Measurements from ENCODE around the gene ASAH2.
"Not testable (repeated sequence)": the region's sequence is repeated elsewhere in the genome, so short reads cannot be mapped to it uniquely, and the experiment has no call there.

ASAH2 gene

DNA sequence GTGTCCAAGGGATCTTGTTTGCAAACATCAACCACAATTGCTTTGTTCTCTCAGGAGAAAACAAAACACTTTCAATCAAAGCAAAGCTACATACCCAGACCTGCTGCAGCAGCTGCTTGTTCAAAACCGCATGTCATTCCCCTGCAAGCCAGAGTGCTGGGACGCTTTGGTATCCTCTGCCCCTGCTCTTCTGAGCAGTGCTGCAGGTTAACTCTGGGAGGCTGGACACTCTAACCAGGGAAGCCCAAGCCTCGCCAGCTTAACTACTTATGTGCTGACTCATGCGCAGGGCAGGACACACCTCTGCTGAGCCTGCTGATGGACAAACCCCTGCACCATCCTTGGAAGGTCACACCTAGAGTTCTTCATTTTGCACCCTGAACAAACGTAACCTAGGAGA is 28.2 kb upstream of the ASAH2 start:
- no peak for DNase-seq (ENCODE audit: low read depth, low spot score)
- TF ChIP-seq, protein P1, sequence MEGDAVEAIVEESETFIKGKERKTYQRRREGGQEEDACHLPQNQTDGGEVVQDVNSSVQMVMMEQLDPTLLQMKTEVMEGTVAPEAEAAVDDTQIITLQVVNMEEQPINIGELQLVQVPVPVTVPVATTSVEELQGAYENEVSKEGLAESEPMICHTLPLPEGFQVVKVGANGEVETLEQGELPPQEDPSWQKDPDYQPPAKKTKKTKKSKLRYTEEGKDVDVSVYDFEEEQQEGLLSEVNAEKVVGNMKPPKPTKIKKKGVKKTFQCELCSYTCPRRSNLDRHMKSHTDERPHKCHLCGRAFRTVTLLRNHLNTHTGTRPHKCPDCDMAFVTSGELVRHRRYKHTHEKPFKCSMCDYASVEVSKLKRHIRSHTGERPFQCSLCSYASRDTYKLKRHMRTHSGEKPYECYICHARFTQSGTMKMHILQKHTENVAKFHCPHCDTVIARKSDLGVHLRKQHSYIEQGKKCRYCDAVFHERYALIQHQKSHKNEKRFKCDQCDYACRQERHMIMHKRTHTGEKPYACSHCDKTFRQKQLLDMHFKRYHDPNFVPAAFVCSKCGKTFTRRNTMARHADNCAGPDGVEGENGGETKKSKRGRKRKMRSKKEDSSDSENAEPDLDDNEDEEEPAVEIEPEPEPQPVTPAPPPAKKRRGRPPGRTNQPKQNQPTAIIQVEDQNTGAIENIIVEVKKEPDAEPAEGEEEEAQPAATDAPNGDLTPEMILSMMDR (IDR thresholded peaks at IDR 0.05; ENCODE audit: low read depth, low read length): no peak
- in situ Hi-C loops (cut with HindIII; ENCODE audit: low sequenced_read_pairs): no loop called here
- no peak overlapping the region for H3K4me3 ChIP-seq (ENCODE audit: low read depth, low read length)

DNA sequence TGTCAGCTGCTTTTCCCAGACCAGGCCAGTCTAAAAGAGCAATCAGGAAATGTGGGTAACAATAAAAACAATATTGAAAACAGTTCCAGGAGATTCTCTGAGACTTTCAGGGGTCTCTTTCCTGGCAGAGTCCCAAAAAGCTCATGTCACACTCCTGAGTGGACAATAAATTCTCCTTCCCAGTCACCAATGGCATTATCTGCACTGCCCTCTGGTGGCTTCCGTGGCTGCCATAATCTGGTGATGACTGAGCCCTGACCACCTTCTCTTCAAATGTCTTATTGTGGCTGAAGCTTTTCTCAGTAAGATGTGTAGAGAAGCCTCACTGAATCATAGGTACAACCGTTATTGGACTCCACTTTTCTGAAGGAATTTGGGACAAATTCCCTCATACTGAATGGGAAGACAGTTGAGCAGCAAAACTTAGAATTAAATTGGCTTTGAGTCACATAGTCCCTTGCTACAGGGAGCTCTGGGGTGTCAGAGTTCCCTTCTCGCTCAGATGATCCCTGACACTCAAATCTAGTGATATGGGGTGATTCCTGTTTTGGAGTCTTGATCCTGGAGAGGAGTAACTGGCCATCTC is 24.4 kb upstream of the ASAH2 start:
- no peak overlapping the region for H3K4me3 ChIP-seq (ENCODE audit: low read depth, low read length)
- in situ Hi-C loops (cut with HindIII; ENCODE audit: low sequenced_read_pairs): no loop called here
- TF ChIP-seq, protein P1 (IDR thresholded peaks at IDR 0.05; ENCODE audit: low read depth, low read length): peak; percentile 65
- no peak for DNase-seq (ENCODE audit: low read depth, low spot score)

DNA sequence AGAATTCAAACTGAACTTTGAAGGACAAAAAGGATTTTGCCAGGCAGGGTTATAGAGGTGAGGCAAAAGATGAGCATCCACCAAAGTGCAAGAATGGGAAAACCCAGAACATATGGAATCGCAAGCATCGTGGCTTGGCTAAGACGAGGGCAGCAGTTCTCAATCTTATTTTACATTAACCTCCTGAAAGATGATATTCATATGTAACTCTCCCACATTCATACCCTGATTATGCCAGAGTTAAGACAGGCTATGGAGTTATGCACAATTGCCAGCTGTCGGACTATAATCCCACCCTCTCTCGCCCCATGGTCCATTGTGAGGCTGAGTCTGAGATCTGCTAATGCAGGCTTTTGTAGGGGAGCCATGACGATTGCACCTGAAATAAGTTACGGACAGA is 21.2 kb upstream of the ASAH2 start:
- no peak for DNase-seq (ENCODE audit: low read depth, low spot score)
- no peak overlapping the region for H3K4me3 ChIP-seq (ENCODE audit: low read depth, low read length)
- in situ Hi-C loops (cut with HindIII; ENCODE audit: low sequenced_read_pairs): no loop called here
- TF ChIP-seq, protein P1 (IDR thresholded peaks at IDR 0.05; ENCODE audit: low read depth, low read length): no peak

DNA sequence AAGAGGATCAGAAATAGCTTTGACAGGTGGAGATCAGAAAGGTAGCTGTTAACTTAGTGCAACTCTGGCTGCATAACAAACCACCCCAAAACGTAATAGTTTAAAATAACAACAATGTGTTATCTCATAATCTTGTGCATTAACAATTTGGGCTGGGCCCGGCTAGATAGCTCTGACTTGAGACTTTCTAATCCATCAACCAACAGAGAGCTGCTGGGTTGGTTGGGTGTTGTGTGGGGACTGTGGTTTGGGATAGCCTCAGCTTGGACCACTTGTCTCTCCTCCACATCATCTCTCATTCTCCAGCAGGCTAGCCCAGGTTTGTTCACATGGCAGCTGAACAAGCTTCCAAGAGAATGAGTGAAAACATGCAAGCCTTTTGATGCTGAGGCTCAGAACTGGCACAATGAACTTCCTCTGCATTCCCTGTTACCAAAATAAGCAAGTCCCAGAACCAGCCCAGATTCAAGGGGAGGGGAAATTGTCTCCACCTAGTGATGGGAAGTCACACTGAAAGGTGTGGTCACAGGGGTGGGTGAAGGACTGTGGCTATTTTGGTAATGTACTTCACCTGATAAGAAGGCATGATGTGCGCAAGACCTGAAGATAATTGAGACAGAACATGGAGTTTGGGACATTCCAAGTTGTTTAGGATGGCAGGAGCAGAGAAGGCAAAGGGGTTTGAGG is 20.4 kb upstream of the ASAH2 start:
- in situ Hi-C loops (cut with HindIII; ENCODE audit: low sequenced_read_pairs): no loop called here
- TF ChIP-seq, protein P1 (IDR thresholded peaks at IDR 0.05; ENCODE audit: low read depth, low read length): no peak
- H3K4me3 ChIP-seq (ENCODE audit: low read depth, low read length): no peak overlapping the region
- no peak for DNase-seq (ENCODE audit: low read depth, low spot score)

DNA sequence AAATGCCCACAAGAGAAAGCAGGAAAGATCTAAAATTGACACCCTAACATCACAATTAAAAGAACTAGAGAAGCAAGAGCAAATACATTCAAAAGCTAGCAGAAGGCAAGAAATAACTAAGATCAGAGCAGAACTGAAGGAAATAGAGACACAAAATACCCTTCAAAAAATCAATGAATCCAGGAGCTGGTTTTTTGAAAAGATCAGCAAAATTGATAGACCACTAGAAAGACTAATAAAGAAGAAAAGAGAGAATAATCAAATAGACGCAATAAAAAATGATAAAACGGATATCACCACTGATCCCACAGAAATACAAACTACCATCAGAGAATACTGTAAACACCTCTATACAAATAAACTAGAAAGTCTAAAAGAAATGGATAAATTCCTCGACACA is 16.6 kb upstream of the ASAH2 start:
- in situ Hi-C loops (cut with HindIII; ENCODE audit: low sequenced_read_pairs); DNase-seq (ENCODE audit: low read depth, low spot score); H3K4me3 ChIP-seq (ENCODE audit: low read depth, low read length): not testable (repeated sequence)

DNA sequence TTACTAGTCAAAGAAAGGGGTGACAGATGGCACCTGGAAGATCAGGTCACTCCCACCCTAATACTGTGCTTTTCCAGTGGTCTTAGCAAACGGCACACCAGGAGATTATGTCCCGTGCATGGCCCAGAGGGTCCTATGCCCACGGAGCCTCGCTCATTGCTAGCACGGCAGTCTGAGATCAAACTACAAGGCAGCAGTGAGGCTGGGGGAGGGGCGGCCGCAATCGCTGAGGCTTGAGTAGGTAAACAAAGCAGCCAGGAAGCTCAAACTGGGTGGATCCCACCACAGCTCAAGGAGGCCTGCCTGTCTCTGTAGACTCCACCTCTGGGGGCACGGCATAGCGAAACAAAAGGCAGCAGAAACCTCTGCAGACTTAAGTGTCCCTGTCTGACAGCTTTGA is 11.3 kb upstream of the ASAH2 start:
- DNase-seq (ENCODE audit: low read depth, low spot score); H3K4me3 ChIP-seq (ENCODE audit: low read depth, low read length); in situ Hi-C loops (cut with HindIII; ENCODE audit: low sequenced_read_pairs): not testable (repeated sequence)

DNA sequence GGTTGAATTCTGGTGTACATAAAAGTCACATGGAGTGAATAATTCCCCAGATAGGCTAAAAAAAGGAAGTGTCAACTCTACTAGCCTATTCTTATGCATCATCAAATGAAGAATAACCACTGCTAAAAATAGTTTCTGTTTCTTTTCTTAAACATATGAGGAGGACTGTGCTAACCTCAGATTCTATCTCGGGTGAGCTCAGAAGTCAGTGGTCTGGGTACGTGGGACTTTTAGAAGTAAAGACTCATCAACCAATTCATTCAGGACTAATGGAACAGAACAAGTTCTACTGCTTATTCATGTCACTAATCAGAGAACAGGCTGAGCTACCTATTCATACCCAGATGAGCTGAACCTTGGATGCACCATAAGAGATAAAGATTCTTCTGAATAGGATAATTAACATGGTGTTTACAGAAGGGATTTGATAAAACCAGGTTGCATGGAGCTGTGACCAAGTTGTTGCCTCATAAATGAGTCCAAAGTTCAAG is 9.5 kb upstream of the ASAH2 start:
- TF ChIP-seq, protein P1 (IDR thresholded peaks at IDR 0.05; ENCODE audit: low read depth, low read length): no peak
- in situ Hi-C loops (cut with HindIII; ENCODE audit: low sequenced_read_pairs): no loop called here

More for the DNA sequence above, 9.5 kb upstream of the ASAH2 start:
- DNase-seq (ENCODE audit: low read depth, low spot score): no peak
- H3K4me3 ChIP-seq (ENCODE audit: low read depth, low read length): no peak overlapping the region

Data from astrocyte of the spinal cord (primary cell).